GM21515 (cell line): ENCODE measurements around the gene TERT.

Source experiments
- ATAC-seq: cut with Tn5 transposase; IDR thresholded peaks from one replicate; pipeline ENCODE4 v1.9.1; 2021; ENCODE audit not compliant: unreplicated experiment

TERT gene

DNA sequence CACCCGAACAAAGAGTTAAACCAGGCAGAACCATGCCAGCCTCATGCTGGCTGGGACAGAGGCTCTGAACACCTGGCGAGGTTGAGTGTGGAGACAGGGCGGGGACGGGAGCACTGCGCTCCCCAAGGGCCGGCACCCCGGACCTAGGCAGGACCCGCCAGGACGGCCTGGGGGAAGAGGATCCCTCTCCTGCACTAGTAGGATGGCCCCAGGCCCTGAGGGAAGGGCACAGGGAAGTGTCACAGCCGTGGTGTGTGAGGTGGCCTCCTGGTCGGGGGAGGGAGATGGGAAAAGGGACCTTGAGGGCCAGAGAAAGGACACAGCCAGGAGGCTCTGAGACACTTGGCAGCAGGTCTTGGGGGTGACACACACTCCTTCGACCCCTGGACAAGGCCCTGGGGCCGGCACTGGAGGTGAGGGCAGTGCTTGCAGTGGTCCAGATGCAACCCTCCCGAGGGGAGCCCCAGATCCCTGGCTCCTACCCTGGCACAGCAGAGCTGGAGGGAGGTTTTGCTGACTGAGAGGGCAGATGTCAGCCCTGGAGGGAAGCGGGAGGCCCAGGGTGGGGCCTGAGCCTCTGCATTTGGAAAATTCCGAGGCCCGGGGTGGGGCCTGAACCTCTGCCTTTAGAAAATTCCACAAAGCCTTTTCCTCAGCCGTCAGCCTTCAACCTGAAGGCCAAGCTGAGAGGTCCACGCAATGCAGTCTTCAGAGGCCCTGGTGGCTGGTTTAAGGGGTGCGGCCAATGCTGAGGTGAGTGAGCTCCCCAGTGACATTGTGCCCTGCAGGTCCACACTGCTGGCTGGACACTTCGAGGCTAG is 24.8 kb upstream of the TERT start:
- no peak for ATAC-seq

DNA sequence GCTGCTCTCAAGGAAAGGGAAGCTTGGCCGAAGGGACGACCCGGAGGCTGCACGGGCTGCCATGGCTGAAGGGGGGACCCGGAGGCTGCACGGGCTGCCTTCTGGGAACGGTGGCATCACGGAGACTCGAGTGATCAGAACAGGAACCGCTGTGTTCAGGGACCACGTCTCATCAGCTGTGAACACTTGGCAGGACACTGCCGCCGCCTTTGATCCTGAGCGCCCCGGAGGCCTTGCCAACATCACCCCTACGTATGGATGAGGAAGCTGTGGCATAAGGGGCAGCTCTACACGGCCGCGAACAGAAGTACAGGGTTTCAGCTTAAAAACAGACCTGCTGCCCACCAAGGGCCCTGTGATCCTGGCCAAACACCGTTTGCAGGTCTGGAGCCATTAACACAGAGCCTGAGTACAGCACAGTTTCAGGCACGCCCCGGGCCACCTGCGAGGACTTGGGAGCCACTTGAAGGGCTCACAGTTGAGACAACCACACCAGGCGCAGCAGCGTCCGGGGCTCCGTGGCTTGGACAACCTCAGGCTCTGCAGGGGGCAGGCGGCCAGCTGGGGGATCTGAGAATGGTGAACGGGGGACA is 23.9 kb upstream of the TERT start:
- no peak for ATAC-seq

DNA sequence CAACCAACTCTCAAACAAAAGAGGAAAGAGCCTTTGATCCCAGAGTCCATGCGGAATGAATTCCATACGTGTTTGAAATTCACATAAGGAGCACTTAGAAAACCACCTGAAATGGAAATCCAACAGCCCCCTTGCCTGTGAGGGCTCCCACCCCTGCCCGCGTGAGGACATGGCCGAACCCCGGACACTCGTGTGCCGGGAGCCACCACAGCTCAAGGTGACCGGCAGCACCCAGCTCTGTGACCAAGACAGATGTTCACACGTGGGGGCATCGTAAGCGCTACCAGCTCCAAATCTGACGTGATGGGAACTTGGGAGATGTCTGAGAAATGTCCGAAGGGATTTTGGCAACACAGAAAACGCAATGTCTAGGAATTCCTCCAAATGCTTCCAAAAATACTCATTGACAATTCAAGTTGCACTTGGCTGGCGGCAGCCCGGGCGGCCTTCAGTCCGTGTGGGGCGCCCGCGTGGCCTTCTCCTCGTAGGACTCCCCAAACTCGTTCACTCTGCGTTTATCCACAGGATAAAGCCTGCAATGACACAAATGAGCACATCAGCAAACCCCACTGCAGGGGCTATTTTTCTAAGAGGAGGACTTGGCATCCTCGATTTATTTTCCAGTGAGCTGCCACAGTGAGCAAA is 23.2 kb upstream of the TERT start:
- no peak for ATAC-seq

DNA sequence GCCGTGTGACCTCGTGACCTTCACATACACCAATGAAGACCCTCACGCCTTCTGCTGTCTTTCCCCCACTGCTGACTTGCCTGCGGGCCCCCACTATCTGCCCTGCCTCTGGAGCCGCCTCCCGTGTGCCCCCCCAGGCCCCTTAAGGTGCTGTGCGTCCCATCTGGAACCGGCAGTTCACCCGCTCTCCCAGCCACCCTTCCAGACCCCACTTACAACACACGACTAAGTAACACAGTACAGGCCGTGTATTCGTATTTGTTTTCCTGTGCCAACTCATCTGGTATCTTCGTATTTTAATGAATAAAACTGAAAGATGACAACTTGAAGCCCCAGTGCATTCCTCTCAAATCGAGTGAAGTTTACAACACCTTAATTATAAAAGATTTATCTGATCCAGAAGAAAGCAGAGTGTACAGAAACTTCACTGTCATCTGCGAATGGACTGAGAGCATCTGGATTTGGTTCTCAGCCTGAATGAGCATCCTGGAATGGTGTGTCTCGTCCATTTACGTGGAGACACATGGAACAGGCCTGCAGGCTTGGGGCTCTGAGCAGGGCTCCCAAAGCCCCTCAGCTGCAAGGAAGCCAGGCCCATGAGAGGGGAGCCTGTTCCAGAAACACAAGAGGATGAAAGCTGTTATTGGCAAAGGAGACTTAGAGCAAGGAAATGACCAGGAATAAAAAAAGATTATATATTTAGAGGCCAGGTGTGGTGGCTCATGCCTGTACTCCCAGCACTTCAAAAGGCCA is 21.9 kb upstream of the TERT start:
- no peak for ATAC-seq

- peak; percentile 53 for ATAC-seq
Observed at GRCh38 chr5:1315709-1316587, 21.1 kb upstream of the TERT start.

DNA sequence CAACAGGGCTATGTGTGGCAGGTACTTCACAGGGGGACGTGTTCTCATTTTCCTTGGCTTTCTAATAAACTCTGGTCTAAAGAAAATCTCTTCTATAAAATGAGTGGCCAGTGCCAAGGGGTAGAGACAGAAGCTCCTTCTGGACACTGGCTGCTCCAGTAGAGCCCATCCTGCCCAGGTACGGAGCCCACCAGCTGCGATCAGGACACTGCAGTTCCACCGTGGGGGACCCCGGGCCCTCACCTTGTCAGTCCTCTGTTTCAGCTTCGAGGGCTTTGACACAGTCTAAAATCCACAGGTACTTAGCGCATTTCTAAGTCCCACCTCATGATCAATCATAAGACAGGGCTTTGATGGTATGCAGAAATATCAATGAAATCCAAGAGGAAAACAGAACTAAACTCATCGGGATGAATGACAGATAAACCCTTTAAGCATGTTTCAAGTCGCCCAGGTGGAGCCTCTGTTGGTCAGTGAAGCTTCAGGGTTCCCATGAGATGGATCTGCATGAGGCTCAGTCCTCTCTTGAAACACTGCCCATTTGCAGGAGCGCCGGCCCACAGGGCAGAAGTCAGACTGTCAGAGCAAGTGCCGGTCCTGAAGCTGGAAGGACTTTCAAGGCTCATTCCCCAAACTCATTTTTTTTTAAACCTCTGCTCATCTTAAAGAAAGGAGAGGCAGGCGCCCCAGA is 20.3 kb upstream of the TERT start:
- ATAC-seq: no peak

DNA sequence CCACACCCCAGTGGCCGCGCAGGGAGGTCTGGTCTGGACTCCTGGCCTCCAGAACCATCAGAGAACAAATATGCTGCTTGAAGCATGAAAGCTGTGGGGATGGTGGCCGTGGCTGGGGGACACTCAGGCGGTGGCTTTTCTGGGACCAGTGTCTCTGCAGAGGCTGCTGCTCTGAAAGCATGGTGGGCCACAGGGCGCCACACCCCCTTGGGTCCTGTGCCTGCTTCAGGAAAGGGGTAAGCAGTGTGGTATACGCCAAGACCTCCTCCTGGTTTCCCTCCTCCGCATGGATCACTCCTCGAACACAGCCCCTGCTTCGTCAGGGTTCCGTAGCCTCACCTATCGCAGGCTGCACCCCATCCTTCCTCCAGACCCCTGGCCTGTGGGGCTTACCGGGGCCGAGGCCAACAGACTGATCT is 19.7 kb upstream of the TERT start:
- no peak for ATAC-seq

GRCh38 chr5:1312993-1313833 is 18.3 kb upstream of the TERT start:
- ATAC-seq: peak; percentile 61

- no peak for ATAC-seq
Observed at GRCh38 chr5:1312206-1312605, 17.3 kb upstream of the TERT start.

DNA sequence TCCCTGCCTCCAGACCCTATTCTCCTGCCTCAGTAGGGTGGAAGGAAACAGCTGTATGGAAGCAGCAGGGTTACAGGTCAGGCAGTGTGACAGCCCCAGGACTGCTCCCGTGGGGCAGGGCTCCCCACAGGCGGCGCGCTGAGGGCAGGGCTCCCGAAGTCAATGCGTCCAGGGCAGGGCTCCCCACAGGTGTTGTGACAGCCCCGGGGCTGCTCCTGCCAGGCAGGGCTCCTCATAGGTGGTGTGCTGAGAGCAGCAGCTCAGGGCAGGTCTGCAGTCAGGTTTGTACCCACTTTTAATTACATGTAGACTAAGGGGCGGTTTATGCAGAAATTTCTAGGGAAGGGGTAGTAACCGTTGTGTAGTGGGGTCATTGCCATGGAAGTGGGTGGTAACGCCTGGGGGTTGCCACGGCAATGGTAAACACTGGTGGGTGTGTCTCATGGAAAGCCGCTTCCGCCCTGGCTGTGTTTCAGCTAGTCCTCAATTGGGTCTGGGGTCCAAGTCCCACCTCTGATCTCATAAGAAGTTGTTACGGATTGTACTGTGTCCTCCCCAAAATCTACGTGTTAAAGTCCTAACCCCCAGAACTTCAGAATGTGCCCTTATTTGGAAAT is 16.7 kb upstream of the TERT start:
- no peak for ATAC-seq

GRCh38 chr5:1310118-1310517 is 15.2 kb upstream of the TERT start:
- ATAC-seq: no peak

DNA sequence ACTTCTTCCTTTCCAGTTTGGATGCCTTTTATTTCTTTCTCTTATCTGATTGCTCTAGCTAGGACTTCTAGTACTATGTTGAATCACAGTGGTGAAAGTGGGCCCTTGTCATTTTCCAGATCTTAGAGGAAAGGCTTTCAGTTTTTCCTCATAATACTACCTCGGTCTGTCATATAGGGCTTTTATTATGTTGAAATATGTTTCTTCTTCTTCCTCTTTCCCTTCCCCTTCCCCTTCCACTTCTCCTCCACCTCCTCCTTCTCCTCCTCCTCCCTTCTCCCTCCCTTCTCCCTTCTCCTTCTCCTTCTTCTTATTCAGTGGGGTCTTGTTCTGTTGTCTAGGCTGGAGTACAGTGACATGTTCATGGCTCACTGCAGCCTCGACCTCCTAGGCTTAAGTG is 9.2 kb upstream of the TERT start:
- no peak for ATAC-seq

DNA sequence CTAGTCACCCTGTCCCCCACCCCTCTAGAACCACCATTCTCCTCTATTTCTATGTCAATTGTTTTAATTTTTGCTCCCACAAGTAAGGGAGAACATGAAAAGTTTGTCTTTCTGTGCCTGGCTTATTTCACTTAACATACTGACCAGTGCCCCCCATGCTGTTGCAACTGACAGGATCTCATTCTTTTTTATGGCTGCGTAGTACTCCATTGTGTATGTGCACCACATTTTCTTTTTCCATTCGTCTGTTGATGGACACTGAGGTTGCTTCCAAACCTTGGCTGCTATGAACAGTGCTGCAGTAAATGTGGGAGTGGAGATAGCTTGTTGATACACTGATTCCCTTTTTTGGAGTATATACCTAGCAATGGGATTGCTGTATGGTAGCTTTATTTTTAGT is 7.4 kb upstream of the TERT start:
- ATAC-seq: no peak

DNA sequence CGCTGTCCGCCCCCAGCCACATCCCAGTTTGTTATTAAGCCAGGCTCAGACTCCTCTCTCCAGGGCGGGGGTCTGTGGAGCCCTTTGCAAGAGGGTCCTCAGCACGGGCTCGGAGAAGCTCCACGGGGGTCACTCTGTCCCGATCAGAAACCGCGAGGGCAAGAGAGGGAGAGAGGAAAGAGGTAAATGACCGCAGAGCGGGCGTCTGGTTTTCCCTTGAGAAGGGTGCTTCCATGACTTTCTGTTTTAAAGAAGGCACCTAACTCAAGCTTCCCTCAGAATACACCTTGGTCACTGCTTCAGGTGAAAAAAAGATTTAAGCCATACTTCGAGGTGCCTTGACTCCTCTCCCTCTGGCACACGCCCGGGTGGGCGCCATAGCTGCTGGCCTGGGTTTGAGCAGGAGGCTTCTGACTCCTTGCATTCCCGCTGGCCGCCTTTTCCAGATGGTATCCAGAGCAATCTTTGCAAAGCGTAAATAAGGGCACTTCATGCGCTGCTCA is 5.8 kb upstream of the TERT start:
- no peak for ATAC-seq

- ATAC-seq: no peak
Observed at GRCh38 chr5:1299961-1300360, 5.1 kb upstream of the TERT start.

- ATAC-seq: no peak
Observed at GRCh38 chr5:1299511-1299850, 4.6 kb upstream of the TERT start.

DNA sequence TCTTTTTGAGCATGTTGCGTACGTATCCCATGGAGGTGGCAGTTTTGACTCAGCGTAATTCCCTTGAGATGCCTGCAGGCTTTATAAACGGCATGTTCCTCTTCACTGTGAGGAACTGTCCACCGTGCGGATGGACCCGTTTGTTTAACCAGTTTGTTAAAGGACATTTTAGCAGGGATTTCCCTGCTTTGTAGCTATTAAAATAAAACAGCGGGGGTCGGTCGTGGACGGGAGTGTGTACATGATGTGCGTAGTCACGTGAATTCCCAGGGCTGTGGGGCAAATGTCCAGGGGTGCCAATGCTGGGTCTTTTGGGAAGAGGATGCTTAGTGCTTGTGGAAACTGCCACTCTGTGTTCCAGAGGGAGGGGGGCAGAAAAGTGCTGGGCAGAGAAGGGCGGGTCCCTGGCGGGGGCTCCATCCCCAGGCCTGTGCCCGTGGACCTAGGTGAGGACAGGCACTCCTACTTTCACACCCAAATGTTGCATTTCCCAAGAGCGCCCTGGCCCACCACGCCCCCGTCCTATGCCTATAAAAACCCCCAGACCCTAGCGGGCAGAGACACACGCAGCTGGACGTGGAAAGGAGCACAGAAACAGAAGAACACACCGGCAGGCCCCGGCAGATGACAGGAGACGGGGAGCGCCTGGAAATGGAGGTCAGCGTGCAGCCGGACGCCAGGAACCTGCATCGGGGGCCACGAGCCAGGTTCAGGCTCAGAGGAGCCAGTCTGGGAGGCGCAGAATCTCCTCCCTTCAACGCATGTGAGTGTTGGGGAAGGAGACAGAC is 4.0 kb upstream of the TERT start:
- no peak for ATAC-seq

DNA sequence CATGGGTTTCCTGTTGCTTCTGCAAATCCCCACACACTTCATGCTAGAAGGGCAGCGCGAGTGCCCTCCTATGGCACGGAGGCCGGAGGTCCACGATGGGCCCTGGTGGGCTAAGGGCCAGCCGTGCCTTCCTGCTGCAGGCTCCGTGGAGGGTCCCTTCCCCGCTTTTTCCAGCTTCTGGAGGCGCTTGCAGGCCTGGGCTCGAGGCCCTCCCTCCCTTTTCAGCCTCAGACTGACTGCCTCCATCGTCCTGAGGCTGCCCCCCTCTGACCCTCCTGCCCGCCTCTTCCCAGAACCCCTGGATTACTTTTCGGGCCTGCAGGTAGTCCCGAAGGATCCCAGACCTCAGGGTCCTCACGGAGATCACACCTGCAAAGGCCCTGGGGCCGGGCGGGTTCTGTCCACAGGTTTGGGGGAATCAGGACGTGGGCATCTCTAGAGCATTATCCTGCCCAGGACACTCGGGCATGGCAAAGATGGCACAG is 3.2 kb upstream of the TERT start:
- no peak for ATAC-seq
